Liver (tissue), 9 donors: ENCODE data around the gene KRTAP10-8. TPM values are rescaled to one million over a fixed set of nuclear protein-coding genes. Genes with fewer than 3 reads are reported as not detected.
A peak's percentile ranks its signal among the peaks of the same experiment; 100 is the strongest.
"Not testable (repeated sequence)": the region's sequence is repeated elsewhere in the genome, so short reads cannot be mapped to it uniquely, and the experiment has no call there.

Experiments
- DNase-seq: peaks from one replicate; pipeline ENCODE4 v3.0.0-alpha.2; 2017; ENCODE audit warnings: low spot score
- H3K27ac ChIP-seq, 2 donors: one replicate each; pipeline ENCODE4 v1.7.0; 2013; ENCODE audit warnings: inconsistent platforms in 2 of 2, low read length in 2 of 2, control low read depth in 1 of 2, low read depth in 1 of 2, mild to moderate bottlenecking in 1 of 2
- H3K27me3 ChIP-seq, 4 donors: one replicate each; pipeline versions ENCODE4 v1.6.1 to v1.7.0; 2013; ENCODE audit warnings: low read length in 3 of 4, inconsistent platforms in 1 of 4, mild to moderate bottlenecking in 1 of 4, moderate library complexity in 1 of 4; ENCODE audit not compliant: control insufficient read depth in 4 of 4, insufficient read depth in 4 of 4
- H3K36me3 ChIP-seq, 4 donors: one replicate each; pipeline versions ENCODE4 v1.6.1 to v1.7.0; 2013; ENCODE audit warnings: low read length in 3 of 4, mild to moderate bottlenecking in 3 of 4, low read depth in 1 of 4, moderate library complexity in 1 of 4; ENCODE audit not compliant: control insufficient read depth in 4 of 4, insufficient read depth in 3 of 4
- H3K4me1 ChIP-seq, 4 donors: one replicate each; pipeline versions ENCODE4 v1.6.1 to v1.7.0; 2013; ENCODE audit warnings: low read length in 3 of 4, mild to moderate bottlenecking in 3 of 4, moderate library complexity in 1 of 4; ENCODE audit not compliant: control insufficient read depth in 4 of 4, insufficient read depth in 4 of 4
- H3K4me3 ChIP-seq, 3 donors: one replicate each; pipeline versions ENCODE4 v1.6.1 to v1.7.0; 2013; ENCODE audit warnings: low read length in 3 of 3, control low read depth in 1 of 3, low read depth in 1 of 3, mild to moderate bottlenecking in 1 of 3
- H3K9ac ChIP-seq, 2 donors: one replicate each; pipeline ENCODE4 v1.7.0; 2013; ENCODE audit warnings: low read length in 2 of 2, mild to moderate bottlenecking in 2 of 2, moderate library complexity in 2 of 2, control low read depth in 1 of 2, low read depth in 1 of 2
- H3K9me3 ChIP-seq, 4 donors: one replicate each; pipeline versions ENCODE4 v1.6.1 to v1.7.0; 2013; ENCODE audit warnings: low read length in 3 of 4; ENCODE audit not compliant: control insufficient read depth in 4 of 4
- ATF3 ChIP-seq: IDR thresholded peaks from 2 replicates; pipeline ENCODE4 v1.6.1; 2016; ENCODE audit warnings: antibody characterized with exemption
- CTCF ChIP-seq: fragments of 150-350 bp; IDR thresholded peaks from 2 replicates; pipeline ENCODE4 v1.5.1; 2017; ENCODE audit warnings: improper control_type of control experiment, low read depth, low read length; ENCODE audit not compliant: missing input control
- FOXA2 ChIP-seq: IDR thresholded peaks from 2 replicates; pipeline ENCODE4 v1.6.1; 2016; ENCODE audit warnings: antibody characterized with exemption
- GABPA ChIP-seq, 2 donors: IDR thresholded peaks in 1 of 2; conservative IDR thresholded peaks in 1 of 2; 2 replicates each; pipeline ENCODE4 v1.6.1; 2016; ENCODE audit warnings: antibody characterized with exemption in 2 of 2, mild to moderate bottlenecking in 1 of 2, moderate library complexity in 1 of 2
- HNF4A ChIP-seq, 2 donors: conservative IDR thresholded peaks; 2 replicates each; pipeline ENCODE4 v1.6.1; 2016; ENCODE audit warnings: antibody characterized with exemption in 2 of 2, mild to moderate bottlenecking in 2 of 2
- HNF4G ChIP-seq: IDR thresholded peaks from 2 replicates; pipeline ENCODE4 v1.6.1; 2016; ENCODE audit warnings: antibody characterized with exemption
- MAX ChIP-seq: IDR thresholded peaks from 2 replicates; pipeline ENCODE4 v1.6.1; 2016; ENCODE audit warnings: antibody characterized with exemption
- RAD21 ChIP-seq, 2 donors: IDR thresholded peaks; 2 replicates each; pipeline ENCODE4 v1.6.1; 2016; ENCODE audit warnings: antibody characterized with exemption in 2 of 2, mild to moderate bottlenecking in 2 of 2
- REST ChIP-seq: IDR thresholded peaks from 2 replicates; pipeline ENCODE4 v1.6.1; 2016; ENCODE audit warnings: antibody characterized with exemption, mild to moderate bottlenecking
- RXRA ChIP-seq, 2 donors: IDR thresholded peaks; 2 replicates each; pipeline ENCODE4 v1.6.1; 2017 to 2018; ENCODE audit warnings: antibody characterized with exemption in 2 of 2, mild to moderate bottlenecking in 1 of 2
- TAF1 ChIP-seq: conservative IDR thresholded peaks from 2 replicates; pipeline ENCODE4 v1.6.1; 2016; ENCODE audit warnings: antibody characterized with exemption, mild to moderate bottlenecking
- WGBS: extraction: QIAGEN DNeasy Blood & Tissue Kit; methylation state at CpG from one replicate; pipeline ENCODE4 v1.1.7; 2013; 5-methylcytosine and 5-hydroxymethylcytosine counted together
- polyA plus RNA-seq, 2 donors: library from polyadenylated mRNA; stranded (reverse) in 1 of 2; unstranded in 1 of 2; fragments of 200-250 nt in 1 of 2; fragments of >200 nt in 1 of 2; fragmentation: Nextera tagmentation in 1 of 2; extraction: Ambion mirVana in 1 of 2; gene quantifications; one replicate each; pipeline versions ENCODE4 v1.2.1 to v1.2.3, GENCODE V29; 2013 to 2015
- total RNA-seq, 2 donors: library from RNA; depleted of rRNA; stranded (reverse); fragments of >200 nt; gene quantifications; one replicate each; pipeline ENCODE4 v1.2.3, GENCODE V29; 2014
- donor health status: healthy.
- donor health status: healthy.
- donor health status: healthy.
- donor health status: healthy.
- donor health status: healthy.

KRTAP10-8 gene
- total and polyA plus RNA-seq, 4 donors, result not detected

- H3K4me1 ChIP-seq, result peaks cover 1 to 27% (median 16%) of the 10 kb centered on the region in 4 donors
- not testable (repeated sequence) for H3K27ac ChIP-seq, H3K36me3 ChIP-seq, DNase-seq, H3K4me3 ChIP-seq, H3K9ac ChIP-seq, H3K27me3 ChIP-seq, H3K9me3 ChIP-seq
- 68% methylated on average over 18 of the region's 19 CpGs for WGBS
These were observed 20.7 kb upstream of the KRTAP10-8 start for GRCh38 chr21:44590897-44591800.

GRCh38 chr21:44591801-44592130, 20.1 kb upstream of the KRTAP10-8 start:
- not testable (repeated sequence) for H3K4me3 ChIP-seq, H3K9ac ChIP-seq, H3K27me3 ChIP-seq, H3K36me3 ChIP-seq, DNase-seq, H3K9me3 ChIP-seq, H3K27ac ChIP-seq
- 34% methylated on average over 4 of the region's 4 CpGs for WGBS
- peaks cover 1 to 27% (median 16%) of the 10 kb centered on the region in 4 donors for H3K4me1 ChIP-seq

GRCh38 chr21:44592446-44593311, 19.2 kb upstream of the KRTAP10-8 start, which contains the start of gene KRTAP10-6:
KRTAP10-6 (minus strand) TSS chr21:44592505; CDS start chr21:44592484, 21 bp downstream.
- Histone ChIP-seq H3K4me3 (no peak within 1 kb of the TSS), H3K36me3 (no peaks in the 10 kb centered on the region), H3K9me3 (no peaks in the 10 kb centered on the region), H3K4me1 (peaks cover 1 to 27% (median 16%) of the 10 kb centered on the region in 4 donors), H3K27ac (peak within 1 kb of the TSS; percentile 55 to 65), H3K27me3 (no peaks in the 10 kb centered on the region), H3K9ac (no peak within 1 kb of the TSS)
- DNase-seq, result peak; percentile 32
- TF ChIP-seq CTCF (no peak), ATF3 (no peak), HNF4G (no peak), TAF1 (no peak), FOXA2 (no peak), HNF4A (conservative IDR thresholded peaks at IDR 0.05) (no peak), REST (no peak), RAD21 (IDR thresholded peaks at IDR 0.05) (no peak), MAX (no peak), GABPA (IDR thresholded peaks at IDR 0.05 in 1 of 2, conservative IDR thresholded peaks at IDR 0.05 in 1 of 2) (no peak), RXRA (IDR thresholded peaks at IDR 0.05) (no peak)
- WGBS, result 72% methylated on average over 33 of the region's 33 CpGs
